ENCODE data around the gene ROBO1. TPM values are rescaled to one million over a fixed set of nuclear protein-coding genes. Genes with fewer than 3 reads are reported as not detected.

ROBO1 gene
- total and polyA plus RNA-seq, 2 donors from 2014 or later = 2.1 to 22.1 TPM

DNA sequence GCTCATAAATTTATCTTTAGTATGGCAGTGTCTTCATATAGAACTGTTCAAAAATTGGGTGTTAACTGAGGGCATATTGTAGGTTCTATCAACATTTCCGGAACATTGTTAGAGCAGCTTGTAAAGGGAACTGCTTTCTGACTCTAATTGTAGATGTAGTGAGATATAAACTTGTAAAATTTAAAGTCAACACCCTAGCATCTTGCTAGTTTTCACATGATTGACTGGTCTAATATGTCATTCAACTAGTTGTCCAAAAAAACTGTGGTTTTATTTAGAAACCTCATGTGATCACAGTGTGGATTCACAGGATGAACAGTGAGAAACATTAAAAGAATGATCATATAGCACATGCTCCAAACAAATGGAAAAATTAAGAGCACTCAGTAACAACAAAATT, 607.4 kb downstream of the ROBO1 start:
- FAIRE-seq = no peak
- Histone ChIP-seq H3K27ac (ENCODE audit: low read depth in 2 of 2, low read length in 2 of 2) (no peak overlapping the region), H3K9me3 (ENCODE audit: control insufficient read depth in 2 of 3, insufficient read depth in 1 of 3, low read length in 3 of 3) (no peaks in the 10 kb centered on the region), H3K4me3 (ENCODE audit: low read length in 3 of 3) (no peak overlapping the region), H3K4me1 (ENCODE audit: control insufficient read depth in 2 of 3, insufficient read depth in 2 of 3, low read depth in 1 of 3, low read length in 3 of 3) (no peaks in the 10 kb centered on the region), H3K9ac (ENCODE audit: low read length in 3 of 3) (no peak overlapping the region), H3K36me3 (ENCODE audit: control insufficient read depth in 2 of 3, insufficient read depth in 3 of 3, low read length in 3 of 3) (no peaks in the 10 kb centered on the region), H3K27me3 (ENCODE audit: control insufficient read depth, insufficient read depth, low read length) (no peaks in the 10 kb centered on the region)
- intact Hi-C loops (cut with DNase I) = no loop called here
- no peak for DNase-seq
- no peak for TF ChIP-seq CTCF (IDR thresholded peaks at IDR 0.05; ENCODE audit: borderline replicate concordance, extremely low read depth, insufficient read depth)

DNA sequence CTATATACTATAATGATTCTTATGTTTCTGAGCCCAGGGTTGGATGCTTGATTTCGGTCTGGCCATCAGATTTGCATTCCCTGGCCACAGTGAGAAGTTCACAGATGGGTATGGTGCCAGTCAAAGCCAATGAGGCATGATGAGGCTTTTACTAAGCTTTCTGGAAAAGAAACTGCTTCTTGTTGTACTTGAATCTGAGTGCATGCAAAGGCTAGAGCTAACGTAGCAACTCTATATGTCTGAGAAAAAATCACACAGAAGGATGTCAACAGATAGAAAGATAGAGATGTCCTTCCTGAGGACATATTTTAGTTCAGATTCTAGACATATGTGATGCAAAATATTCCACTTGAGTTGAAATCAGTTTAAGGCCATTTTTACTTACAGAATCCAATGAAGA, 608.1 kb downstream of the ROBO1 start:
- Histone ChIP-seq H3K36me3 (ENCODE audit: control insufficient read depth in 2 of 3, insufficient read depth in 3 of 3, low read length in 3 of 3) (no peaks in the 10 kb centered on the region), H3K9me3 (ENCODE audit: control insufficient read depth in 2 of 3, insufficient read depth in 1 of 3, low read length in 3 of 3) (no peaks in the 10 kb centered on the region), H3K27me3 (ENCODE audit: control insufficient read depth, insufficient read depth, low read length) (no peaks in the 10 kb centered on the region), H3K4me1 (ENCODE audit: control insufficient read depth in 2 of 3, insufficient read depth in 2 of 3, low read depth in 1 of 3, low read length in 3 of 3) (no peaks in the 10 kb centered on the region), H3K9ac (ENCODE audit: low read length in 3 of 3) (no peak overlapping the region), H3K4me3 (ENCODE audit: low read length in 3 of 3) (no peak overlapping the region), H3K27ac (ENCODE audit: low read depth in 2 of 2, low read length in 2 of 2) (no peak overlapping the region)
- DNase-seq = no peak
- TF ChIP-seq CTCF (IDR thresholded peaks at IDR 0.05; ENCODE audit: borderline replicate concordance, extremely low read depth, insufficient read depth) = no peak
- FAIRE-seq = no peak
- intact Hi-C loops (cut with DNase I) = no loop called here

DNA sequence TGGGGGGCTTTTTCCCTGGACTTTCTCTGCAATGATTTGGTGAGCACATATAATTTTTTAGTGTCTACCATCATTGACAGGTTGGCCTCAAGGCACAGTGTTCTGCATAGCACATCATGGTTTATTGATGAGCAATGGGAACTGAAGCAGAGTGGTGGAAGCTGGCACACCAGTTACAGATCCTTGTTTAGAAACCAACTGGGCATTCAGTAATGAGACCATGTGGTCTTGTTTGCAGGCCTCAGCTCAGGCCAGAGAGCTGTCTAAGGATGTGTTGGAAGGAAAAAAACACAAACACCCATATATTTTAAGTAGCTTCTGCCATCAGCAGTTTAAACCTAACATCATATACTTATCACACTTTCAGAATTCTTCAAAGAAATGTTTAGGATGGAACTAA, 610.6 kb downstream of the ROBO1 start:
- DNase-seq (no peak), FAIRE-seq (no peak)

More for the DNA sequence above, 610.6 kb downstream of the ROBO1 start:
- no peak overlapping the region for H3K9ac ChIP-seq (ENCODE audit: low read length in 3 of 3)
- no peak overlapping the region for H3K27ac ChIP-seq (ENCODE audit: low read depth in 2 of 2, low read length in 2 of 2)
- intact Hi-C loops (cut with DNase I) = no loop called here
- H3K4me1 ChIP-seq (ENCODE audit: control insufficient read depth in 2 of 3, insufficient read depth in 2 of 3, low read depth in 1 of 3, low read length in 3 of 3) = no peaks in the 10 kb centered on the region
- TF ChIP-seq CTCF (IDR thresholded peaks at IDR 0.05; ENCODE audit: borderline replicate concordance, extremely low read depth, insufficient read depth) = no peak
- no peaks in the 10 kb centered on the region for H3K9me3 ChIP-seq (ENCODE audit: control insufficient read depth in 2 of 3, insufficient read depth in 1 of 3, low read length in 3 of 3)
- H3K4me3 ChIP-seq (ENCODE audit: low read length in 3 of 3) = no peak overlapping the region
- H3K27me3 ChIP-seq (ENCODE audit: control insufficient read depth, insufficient read depth, low read length) = no peaks in the 10 kb centered on the region
- H3K36me3 ChIP-seq (ENCODE audit: control insufficient read depth in 2 of 3, insufficient read depth in 3 of 3, low read length in 3 of 3) = no peaks in the 10 kb centered on the region

Measured in kidney (tissue), 14 donors.